NCI-H774 (cell line): Measurements from ENCODE around the gene RPS8.
"Not testable (repeated sequence)": the region's sequence is repeated elsewhere in the genome, so short reads cannot be mapped to it uniquely, and the experiment has no call there.

Experiments
- DNase-seq: peaks from one replicate; lab custom pipeline; 2025; lab: John Stamatoyannopoulos, UW

The RPS8 gene

GRCh38 chr1:44803062-44803311 lies 27.6 kb downstream of the RPS8 start:
- no peak for DNase-seq

- no peak for DNase-seq
These were observed 28.2 kb downstream of the RPS8 start for GRCh38 chr1:44803312-44804095.

- DNase-seq, result no peak
These were observed 30.1 kb downstream of the RPS8 start for GRCh38 chr1:44805311-44806024.

- no peak for DNase-seq
These were observed 30.8 kb downstream of the RPS8 start for GRCh38 chr1:44806025-44806703.

GRCh38 chr1:44806704-44807363 lies 31.5 kb downstream of the RPS8 start, which contains the start of gene DYNLT4:
TSS of gene DYNLT4 (minus strand) at chr1:44807351. CDS start at chr1:44806668, 683 bp downstream.
- DNase-seq, result no peak

- peak; percentile 87 for DNase-seq
These were observed 32.2 kb downstream of the RPS8 start for GRCh38 chr1:44807364-44808062.

GRCh38 chr1:44808063-44808937 lies 33.0 kb downstream of the RPS8 start, which contains the start of gene BTBD19:
TSS of gene BTBD19 (plus strand) at chr1:44808523. CDS start at chr1:44808821, 298 bp downstream.
- no peak for DNase-seq

GRCh38 chr1:44808938-44809917 lies 33.9 kb downstream of the RPS8 start:
- DNase-seq, result no peak

GRCh38 chr1:44810101-44810761 lies 34.9 kb downstream of the RPS8 start:
- no peak for DNase-seq

- not testable (repeated sequence) for DNase-seq
These were observed 35.4 kb downstream of the RPS8 start for GRCh38 chr1:44810762-44811105.

- no peak for DNase-seq
These were observed 35.9 kb downstream of the RPS8 start for GRCh38 chr1:44811234-44811633.

- no peak for DNase-seq
These were observed 37.6 kb downstream of the RPS8 start for GRCh38 chr1:44812822-44813543.

GRCh38 chr1:44815926-44816325 lies 40.6 kb downstream of the RPS8 start:
- not testable (repeated sequence) for DNase-seq

- DNase-seq, result no peak
These were observed 42.0 kb downstream of the RPS8 start for GRCh38 chr1:44817307-44817706.

- no peak for DNase-seq
These were observed 42.6 kb downstream of the RPS8 start for GRCh38 chr1:44817771-44818495.

- no peak for DNase-seq
These were observed 43.9 kb downstream of the RPS8 start for GRCh38 chr1:44819196-44819607.

- DNase-seq, result peak; percentile 84
These were observed 44.4 kb downstream of the RPS8 start for GRCh38 chr1:44819608-44820327.
